Epithelial cell of alveolus of lung (primary cell): ENCODE measurements around the gene LY9. TPM values are rescaled to one million over a fixed set of nuclear protein-coding genes. Genes with fewer than 3 reads are reported as not detected.

Experiments
- total RNA-seq: library from RNA; depleted of rRNA; stranded (reverse); fragments of >200 nt; gene quantifications from 2 replicates; pipeline ENCODE4 v1.2.1, GENCODE V29; 2015

Gene LY9
- total RNA-seq = not detected in 2 replicates

GRCh38 chr1:160795951-160796383 is at the start of gene LY9:
Gene LY9, plus strand, starts transcription at chr1:160796174. Its CDS starts 14 bp downstream, at chr1:160796188.

GRCh38 chr1:160862203-160863060 is 66.5 kb downstream of the LY9 start, which contains the start of gene CD244:
Gene CD244, minus strand, starts transcription at chr1:160862887. Its CDS starts 210 bp downstream, at chr1:160862677.

Other genes with a start within 250 kb of the LY9 start
- gene CD84, start 216.7 kb upstream of the LY9 start, total RNA-seq = not detected in 2 replicates
- not detected in 2 replicates for gene SLAMF1, start 149.1 kb upstream of the LY9 start, total RNA-seq
- not detected in 2 replicates for gene CD48, start 84.4 kb upstream of the LY9 start, total RNA-seq
- 0.78 and 2.7 TPM in 2 replicates for gene SLAMF7, start 56.9 kb upstream of the LY9 start, total RNA-seq
- not detected in 2 replicates for gene CD244, start 66.7 kb downstream of the LY9 start, total RNA-seq
- not detected in 2 replicates for gene ITLN1, start 89.0 kb downstream of the LY9 start, total RNA-seq
- gene ITLN2, start 158.6 kb downstream of the LY9 start, total RNA-seq = not detected in 2 replicates
- gene F11R, start 225.0 kb downstream of the LY9 start, total RNA-seq = 7.0 and 19.7 TPM in 2 replicates
- gene TSTD1, start 242.8 kb downstream of the LY9 start, total RNA-seq = 14.4 and 14.6 TPM in 2 replicates
- 26.8 and 27.8 TPM in 2 replicates for gene USF1, start 249.8 kb downstream of the LY9 start, total RNA-seq